HG02870 (cell line): ENCODE results near the gene TP53TG5.
A peak's percentile ranks its signal among the peaks of the same experiment; 100 is the strongest.
"Not testable (repeated sequence)": the region's sequence is repeated elsewhere in the genome, so short reads cannot be mapped to it uniquely, and the experiment has no call there.

ENCODE experiments used
- ATAC-seq: cut with Tn5 transposase; IDR thresholded peaks from one replicate; pipeline ENCODE4 v1.9.1; 2021; ENCODE audit warnings: mild to moderate bottlenecking, moderate library complexity; ENCODE audit not compliant: unreplicated experiment

TP53TG5 gene

DNA sequence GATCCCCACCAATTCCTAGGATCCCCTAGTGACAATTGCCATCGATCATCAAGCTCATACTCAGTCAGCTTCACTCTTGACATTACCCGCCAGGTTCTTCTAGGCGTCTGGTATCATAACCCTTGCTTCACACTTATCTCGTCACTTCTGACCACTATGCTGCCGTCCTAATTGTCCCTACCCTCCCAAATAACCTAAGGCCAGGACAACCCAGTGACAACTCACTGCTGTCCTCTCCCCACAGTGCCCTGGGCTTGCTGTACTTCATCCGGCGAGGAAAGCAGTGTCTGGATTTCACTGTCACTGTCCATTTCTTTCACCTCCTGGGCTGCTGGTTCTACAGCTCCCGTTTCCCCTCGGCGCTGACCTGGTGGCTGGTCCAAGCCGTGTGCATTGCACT, 11.5 kb downstream of the TP53TG5 start:
- ATAC-seq: no peak

DNA sequence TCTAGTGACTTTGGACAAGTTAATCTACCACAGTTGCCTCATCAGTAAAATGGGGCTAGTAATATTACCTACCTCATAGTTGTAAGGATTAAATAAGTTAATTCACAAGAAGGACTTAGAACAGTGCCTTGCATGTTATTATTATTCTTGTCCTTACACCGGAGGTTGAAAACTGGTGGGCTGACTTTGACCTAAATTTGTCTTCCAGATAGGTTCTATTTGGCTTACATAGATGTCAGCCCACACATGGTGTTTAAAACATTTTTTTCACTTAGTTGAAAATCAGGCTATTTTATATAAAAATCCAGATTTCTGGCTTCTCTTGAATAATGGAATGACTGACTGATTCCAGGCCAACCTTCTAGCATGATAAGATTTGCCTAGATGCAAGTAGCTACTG, 11.9 kb downstream of the TP53TG5 start:
- no peak for ATAC-seq

DNA sequence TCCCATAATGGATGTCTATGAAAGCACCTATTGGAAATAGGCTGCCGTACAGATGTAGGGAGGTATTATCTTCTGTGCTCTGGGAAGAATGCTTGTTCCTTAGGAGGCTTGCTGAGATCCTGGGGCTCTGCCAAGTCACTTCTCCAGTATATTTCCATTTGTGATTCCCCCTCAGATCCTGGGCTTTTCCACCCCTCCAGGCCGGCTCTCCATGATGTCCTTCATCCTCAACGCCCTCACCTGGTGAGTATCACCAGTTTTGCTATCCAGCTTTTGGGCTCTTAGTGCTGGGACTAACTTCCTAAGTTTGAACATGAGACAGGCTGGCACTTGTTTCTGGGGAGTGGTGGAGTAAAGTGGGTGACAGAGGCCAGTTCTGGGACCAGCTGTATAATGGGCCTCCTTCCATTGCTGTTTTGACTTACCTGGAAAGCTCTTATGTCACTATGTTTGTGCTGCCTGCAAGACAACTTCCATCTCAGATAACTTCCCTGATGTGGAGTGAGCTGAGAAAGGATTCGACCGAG, 12.6 kb downstream of the TP53TG5 start:
- ATAC-seq: no peak

DNA sequence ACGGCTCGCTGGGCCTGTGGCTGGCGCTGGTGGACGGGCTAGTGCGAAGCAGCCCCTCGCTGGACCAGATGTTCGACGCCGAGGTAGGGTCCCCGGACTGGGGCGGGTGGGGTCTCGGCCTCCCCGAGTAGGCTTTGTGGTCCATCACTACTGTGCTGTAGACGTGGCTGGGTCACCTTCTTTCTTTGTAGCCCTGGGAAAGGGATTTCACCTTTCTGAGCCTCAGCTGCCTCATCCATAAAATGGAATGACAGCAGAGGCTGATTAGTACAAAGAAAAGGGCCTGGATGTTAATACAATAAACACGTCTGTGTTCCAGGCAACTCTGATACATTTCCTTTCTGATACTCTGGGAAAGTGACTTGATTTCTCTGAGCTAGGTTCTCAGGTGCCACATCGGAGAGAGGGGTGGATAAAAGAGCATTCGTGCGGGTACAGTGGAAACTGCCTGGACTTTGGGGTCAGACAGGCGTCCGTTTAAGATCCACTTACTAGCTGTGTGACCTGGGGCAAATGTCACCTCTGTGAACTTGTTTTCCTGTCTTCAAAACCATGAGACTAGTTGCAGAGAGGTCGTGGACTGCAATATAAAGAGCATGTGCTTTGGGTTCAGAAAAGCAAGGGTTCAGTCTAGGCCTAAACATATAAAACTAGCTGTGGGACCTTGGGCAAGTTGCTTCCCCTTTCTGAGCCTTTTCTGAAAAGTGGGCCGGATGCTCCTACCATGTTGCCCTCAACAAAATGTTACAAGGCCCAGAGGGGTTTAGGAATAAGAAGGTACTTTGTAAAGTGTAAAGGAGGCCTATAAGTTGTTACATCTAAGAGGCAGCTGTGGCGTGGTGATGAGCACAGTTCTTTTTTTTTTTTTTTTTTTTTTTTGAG, 14.3 kb downstream of the TP53TG5 start:
- ATAC-seq: no peak

DNA sequence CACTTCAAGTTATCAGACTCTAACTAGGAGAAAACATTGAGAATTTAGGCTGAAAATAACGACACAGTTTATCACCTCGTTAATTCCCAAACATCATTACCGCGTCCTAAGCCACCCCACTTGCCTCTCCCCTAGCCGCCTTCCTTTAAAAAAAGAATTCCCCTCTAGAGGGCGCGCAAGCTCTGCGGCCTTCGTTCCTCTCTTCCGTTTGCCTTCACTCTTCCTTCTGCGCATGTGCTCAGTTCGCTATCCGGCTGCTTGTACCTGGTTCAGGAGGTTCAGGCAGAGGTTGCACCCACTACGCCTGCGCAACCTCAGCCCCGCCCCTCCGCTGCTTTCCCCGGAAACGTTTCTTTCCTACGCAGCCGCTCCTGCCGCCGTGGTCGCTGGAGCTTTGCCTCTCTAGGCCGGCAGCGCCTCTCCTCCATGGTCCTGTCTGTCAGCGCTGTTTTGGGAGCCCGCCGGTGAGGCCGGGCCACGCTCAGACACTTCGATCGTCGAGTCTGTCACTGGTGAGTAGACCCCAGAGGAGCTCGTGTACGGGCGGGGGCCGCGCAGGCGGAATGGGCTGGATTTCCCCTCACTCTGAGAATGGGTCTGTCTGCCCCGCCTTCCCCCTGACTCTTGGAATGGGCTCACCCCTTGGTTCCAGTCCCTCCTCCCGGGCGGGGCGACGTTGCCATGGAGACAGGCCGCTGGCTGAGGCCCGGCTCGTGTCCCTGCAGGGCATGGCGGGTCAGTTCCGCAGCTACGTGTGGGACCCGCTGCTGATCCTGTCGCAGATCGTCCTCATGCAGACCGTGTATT, 15.1 kb downstream of the TP53TG5 start, which contains the start of gene SYS1:
TSS of gene SYS1 (plus strand) at position 353 of the 807 bp plus-strand sequence. CDS start at position 729, 376 bp downstream.
- peak; percentile 83 for ATAC-seq

DNA sequence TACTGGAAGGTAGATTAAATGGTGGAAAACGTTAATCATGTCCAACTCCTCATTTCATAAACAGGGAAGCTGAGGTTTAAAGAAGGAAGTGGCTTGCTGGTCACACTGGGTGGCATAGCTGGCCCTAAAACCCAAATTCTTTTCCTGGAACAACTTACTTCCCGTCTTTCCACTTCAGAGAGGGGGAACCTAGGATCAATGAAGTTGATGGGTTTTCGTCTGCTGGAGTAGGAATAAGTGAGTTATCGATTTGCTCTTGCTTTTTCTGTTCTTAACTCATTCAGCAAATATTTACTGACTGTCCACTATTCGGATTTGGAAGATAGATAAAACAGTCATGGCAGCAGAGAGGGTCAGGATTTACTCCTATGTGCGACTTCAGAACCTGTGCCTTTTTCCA, 16.3 kb downstream of the TP53TG5 start:
- ATAC-seq: no peak

DNA sequence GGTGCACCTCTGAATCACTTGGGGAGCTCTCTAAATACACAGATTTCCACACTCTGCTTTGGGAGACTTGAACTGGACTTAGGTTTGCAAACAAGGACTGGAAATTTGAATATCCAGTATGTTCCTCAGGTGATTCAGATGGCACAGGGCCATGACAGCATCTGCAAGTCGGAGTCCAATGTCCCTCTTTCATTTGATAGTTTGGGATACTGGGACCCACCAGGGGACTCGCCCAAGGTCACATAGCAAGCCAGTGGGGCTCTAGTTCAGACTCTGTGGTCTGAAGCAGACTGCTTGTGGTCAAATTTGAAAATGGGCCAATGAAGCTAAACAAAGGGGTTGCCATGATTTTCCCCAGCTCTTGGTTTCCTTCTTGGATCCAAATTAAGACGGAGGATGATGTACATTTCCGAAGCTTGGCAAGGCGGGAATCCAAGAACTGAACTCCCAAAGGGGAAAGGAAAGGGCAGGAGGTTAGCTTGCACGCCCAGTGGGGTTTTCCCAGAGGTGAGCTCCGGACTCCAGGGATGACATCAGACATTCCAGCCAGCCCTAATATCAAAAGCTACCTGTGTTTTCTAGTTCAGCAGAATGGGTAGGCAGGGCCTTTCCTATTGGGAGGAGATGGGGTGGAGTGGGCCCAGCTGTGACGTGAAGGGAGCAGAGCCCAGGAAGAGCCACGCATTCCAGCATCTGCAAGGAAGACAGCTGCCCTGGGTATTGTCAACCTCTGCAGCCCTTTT, 18.5 kb downstream of the TP53TG5 start:
- no peak for ATAC-seq

DNA sequence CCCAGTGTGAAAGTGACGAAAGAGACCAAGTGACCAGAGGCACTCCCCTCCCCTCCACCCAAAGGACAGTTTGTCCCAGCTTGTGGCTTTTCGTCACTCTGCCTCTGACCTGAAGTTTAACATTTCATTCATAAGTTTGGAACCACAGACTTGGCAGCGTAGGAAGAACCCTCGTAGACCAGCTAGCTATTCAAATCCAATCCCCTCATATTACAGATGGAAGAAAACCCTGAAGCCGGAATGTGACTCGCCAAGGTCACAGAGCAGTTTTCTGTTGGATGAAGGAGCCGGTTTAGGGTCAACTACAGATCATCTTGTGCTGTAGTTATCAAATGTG, 19.1 kb downstream of the TP53TG5 start:
- ATAC-seq: no peak

DNA sequence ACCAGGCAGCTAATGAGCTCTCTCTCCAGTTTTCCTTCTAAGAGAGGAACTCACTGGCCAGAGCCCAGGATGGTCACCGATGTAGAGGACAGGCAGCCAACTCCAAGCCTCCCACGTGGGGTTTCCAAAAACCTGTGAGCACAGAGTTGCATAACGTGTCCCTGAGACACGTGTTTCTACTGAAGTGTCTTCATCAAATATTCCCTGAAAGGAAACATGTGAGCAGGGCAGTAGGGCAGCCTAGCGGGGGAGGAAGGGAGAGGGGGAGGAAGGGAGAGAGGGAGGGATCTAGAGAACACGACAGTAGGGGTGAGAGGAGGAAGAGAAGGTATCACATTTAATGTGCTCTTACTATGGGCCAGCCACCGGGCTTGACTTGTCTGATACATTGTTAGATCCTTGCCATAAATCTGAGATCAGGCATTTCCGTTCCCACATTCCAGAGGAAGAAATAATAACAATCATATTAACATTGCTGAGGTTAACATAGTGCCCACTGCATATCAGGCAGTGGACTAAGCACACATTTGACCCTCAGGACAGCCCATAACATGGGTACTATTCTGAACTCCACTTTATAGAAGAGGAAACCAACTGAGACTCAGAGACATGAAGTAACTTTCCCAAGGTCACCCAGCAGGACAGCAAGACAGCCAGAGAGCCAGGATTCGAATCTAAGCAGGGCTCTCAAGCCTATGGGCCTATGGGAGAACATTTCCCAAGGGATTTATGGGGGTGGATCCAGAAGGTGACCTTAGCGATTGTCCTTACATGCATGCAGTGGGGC, 19.6 kb downstream of the TP53TG5 start:
- ATAC-seq: no peak

DNA sequence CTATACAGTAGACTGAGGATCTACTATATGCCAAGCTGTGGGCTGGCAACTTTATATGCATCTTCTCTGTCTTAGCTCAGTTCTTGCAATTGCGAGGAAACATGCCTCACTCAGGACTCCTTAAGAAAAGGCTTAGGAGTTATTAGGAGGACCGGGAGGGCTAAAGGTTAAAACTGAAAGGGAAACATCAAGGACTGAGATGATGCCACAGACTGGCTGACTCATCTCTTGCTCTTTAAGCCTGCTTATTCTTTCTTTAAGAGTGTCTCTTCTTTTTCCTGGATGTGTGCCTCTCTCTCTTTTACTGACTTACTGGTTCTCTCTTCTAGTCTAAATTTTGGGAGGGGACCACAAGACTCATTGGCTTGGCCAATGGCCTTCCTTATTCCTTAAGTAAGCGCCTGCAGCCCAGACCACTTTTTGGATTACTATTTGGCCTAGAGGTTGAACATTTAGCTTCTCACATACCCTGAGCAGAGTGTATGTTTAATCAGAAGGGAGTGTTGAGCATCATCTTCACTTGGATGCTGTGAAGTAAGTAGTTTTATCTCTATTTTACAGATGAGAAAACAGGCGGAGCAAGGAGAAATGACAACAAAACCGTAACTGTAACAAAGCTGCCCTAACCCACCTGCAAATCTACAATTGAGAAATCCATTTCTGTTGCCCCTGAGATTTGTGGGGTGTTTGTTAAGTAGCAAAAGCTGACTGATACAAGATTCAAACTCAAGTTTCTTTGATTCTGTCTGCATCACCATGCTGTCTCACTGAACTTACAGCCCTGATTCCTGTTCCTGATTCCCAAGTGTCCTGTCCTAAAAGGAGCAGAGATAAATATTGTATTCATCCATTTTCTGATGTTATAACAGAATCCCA, 22.7 kb downstream of the TP53TG5 start:
- no peak for ATAC-seq

DNA sequence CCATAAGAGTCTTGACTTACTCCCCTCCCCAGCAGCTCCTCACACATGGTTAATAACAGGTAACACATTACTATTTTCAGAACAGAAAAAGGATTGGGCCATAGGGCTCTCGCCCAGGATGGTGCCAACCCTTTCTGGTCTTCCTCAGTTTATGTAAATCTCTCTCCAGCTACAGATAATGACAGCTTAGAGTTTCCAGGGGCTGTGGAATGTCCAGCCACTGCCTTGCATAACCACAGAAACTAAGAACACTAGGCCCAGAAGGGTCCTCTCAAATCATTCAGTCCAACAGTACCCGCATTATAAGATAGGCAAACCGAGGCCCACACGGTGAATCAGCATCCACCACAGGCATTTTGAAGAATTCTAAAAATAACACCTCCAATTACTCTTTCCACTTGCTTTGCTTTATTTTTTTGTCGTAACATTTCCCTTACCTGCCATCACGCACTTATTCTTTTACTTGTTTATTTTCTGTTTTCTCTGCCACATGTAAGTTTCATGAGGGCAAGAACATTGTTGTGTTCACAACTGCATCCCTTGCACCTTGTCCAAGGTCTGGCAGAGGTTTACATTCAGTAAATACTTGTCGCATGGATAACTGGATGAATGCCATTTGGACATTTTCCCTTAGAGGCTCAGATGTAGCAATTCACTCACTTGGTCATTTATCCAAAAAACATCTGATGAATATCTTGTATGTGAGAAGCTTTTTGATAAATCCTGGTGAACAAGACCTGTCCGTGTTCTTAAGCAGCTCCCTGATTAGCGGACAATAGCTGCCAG, 23.5 kb downstream of the TP53TG5 start:
- no peak for ATAC-seq

DNA sequence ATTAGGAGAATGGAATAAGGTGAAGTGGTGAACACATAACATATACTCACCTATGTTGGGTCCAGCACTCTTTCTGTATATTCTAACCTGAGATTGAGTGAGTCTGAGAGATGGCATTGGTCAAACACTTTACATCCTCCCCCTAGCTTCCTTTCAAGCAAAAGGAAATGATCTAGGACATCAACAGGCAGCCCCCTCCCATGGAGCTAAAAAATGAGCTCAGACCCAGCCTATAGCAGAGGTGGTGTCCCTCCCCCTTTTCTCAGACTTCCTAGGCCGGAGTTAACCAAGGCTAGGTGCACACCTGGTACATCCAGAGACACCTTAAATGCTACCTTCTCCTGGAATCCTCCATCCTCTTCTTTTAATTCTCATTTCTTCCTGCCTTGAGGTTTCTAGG, 24.4 kb downstream of the TP53TG5 start:
- no peak for ATAC-seq

DNA sequence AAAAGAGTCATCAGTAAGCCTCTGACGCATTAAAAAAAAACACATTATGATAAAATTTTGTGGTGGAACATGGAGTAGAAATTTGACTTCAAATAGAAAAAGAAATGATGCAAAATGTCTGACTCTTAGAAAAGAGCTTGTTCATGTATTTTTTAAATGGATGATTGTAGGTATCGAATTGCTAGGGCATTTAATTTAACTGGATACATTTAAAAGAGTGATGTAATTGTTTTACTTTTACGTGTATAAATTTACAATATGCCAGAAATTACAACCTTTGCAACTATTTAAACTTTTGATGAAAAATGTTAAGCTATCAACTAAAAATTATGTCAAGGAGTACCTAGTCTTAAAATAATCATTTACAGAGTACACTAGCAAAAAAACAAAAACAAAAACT, 25.4 kb downstream of the TP53TG5 start:
- ATAC-seq: no peak

DNA sequence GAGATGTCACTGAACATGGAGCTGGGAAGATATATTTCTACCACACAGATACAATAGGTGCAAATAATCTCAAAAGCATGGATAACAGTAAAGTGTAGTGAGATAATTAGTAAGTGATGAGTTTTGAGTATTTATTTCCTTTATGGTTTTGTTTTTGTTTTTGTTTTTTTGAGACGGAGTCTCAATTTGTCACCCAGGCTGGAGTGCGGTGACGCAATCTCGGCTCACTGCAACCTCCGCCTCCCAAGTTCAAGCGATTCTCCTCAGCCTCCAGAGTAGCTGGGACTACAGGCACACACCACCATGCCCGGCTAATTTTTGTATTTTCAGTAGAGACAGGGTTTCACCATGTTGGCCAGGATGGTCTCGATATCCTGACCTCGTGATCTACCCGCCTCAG, 27.3 kb downstream of the TP53TG5 start:
- ATAC-seq: not testable (repeated sequence)

DNA sequence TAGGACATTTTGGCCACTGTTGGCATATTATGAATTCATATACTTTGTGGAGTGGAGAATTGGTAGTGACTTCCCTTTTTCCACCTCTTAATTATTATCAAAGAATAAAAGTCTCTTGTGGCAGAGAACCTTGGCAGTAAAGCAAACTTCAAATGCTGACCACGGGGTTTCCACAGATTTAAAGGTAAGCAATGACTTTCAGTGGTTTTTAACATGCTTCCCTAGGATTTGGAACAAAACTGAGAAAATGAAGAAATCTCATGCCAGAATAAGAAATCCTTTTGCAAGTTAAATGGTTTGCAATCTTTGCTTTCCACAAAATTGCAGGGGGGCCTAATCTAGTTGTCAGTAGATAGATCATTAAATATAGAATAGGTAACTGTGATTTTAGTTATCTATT, 27.9 kb downstream of the TP53TG5 start:
- ATAC-seq: no peak

DNA sequence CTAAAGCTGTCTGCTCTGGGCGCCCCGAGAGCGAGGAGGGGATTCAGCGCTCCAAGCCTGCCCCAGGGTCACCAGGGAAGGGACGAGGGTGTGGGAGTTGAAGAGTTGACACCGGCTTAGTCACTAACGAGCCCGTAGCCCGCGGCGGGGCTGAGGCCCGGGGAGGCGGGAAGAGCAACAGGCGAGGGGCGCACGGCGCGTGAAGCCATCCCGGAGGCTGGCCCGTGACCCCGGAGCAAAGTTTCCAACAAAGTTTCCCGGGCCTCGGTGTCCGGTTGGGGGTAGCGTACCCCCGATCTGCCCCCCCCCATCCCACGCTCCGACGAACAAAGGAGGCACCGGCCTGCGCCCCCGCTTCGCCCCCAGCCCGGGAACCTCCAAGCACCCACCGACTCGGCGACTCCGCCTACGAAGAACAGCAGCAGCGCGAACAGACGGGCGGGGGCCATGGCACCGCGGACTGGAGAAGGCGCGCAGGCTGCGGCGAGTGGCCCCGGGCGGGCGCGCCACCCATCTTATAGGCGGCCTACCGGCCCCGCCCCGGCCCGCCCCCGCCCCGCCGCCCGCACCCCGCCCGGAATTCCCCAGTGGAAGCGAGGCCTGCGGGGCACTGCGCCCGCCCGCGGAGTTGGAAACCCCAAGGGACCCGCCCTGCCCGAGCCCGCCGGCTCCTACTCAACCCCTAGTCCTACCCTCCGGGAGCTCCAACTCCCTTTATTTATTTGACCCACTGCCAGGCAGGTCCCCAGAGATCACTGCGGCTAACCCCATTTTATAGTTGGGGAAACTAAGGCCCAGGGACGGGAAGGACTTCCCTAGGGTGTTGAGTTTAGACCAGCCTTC, 30.0 kb downstream of the TP53TG5 start, which contains the start of gene SDC4:
TSS of gene SDC4 (minus strand) at position 489 of the 843 bp plus-strand sequence. CDS start at position 449, 40 bp downstream.
- ATAC-seq: no peak

DNA sequence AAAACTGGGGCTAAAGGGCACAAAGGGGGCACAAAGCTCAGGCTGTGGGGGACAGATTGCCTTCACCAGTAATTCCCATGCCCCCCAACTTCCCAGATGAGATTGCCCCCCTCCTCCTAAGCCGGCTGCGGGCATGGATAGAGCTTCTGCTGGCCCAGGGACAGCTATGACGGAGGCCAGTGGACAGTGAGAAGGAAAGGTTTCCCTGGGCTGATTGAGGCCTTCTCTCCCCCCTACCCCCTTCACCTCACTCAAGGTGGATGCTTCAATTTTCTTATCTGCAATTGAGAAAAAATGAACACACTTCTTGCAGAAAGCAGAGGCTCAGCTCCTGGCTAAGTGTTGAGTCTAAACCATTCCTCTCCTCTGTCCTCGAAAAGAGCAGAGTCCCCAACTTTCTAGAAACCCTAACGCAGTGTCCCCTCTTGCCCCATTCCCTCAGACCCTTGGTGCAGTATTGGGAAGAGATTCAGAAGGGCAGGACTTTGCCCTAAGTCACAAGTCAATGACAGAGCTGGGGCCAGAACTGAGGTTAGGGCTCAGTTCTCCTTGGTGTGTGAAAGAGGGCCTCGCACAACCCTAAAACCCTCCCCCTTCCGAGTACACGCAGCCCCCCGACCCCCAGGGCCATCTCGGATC, 30.7 kb downstream of the TP53TG5 start:
- no peak for ATAC-seq
